Calu3 (cell line): Measurements from ENCODE around the gene HMX3. TPM values are rescaled to one million over a fixed set of nuclear protein-coding genes. Genes with fewer than 3 reads are reported as not detected.

Source experiments
- BruUV-seq: library from RNA; stranded (reverse); fragments of 400-500 nt; replicated peaks from 2 replicates; lab custom pipeline; 2021; lab: Mats Ljungman, UMichigan
- CTCF ChIA-PET: fragments of 300-600 bp; sonication (Branson Sonifier 250); formaldehyde crosslinking; loops from one replicate; lab custom pipeline; 2022; ENCODE audit warnings: antibody characterized with exemption; lab: Charles Lee
- DNase-seq: peaks from one replicate; pipeline ENCODE4 v3.0.0; 2022
- H3K27ac Mint-ChIP-seq: one replicate; pipeline ENCODE4 v1.8.0; 2022; ENCODE audit warnings: mixed read lengths; ENCODE audit not compliant: unreplicated experiment
- H3K27me3 Mint-ChIP-seq: one replicate; pipeline ENCODE4 v1.8.0; 2022; ENCODE audit warnings: mixed read lengths; ENCODE audit not compliant: unreplicated experiment
- H3K36me3 Mint-ChIP-seq: one replicate; pipeline ENCODE4 v1.8.0; 2022; ENCODE audit warnings: mild to moderate bottlenecking, moderate library complexity, mixed read lengths; ENCODE audit not compliant: insufficient read depth, unreplicated experiment
- H3K4me1 Mint-ChIP-seq: one replicate; pipeline ENCODE4 v1.8.0; 2022; ENCODE audit warnings: mild to moderate bottlenecking, low read depth, mixed read lengths; ENCODE audit not compliant: unreplicated experiment
- H3K4me3 Mint-ChIP-seq: one replicate; pipeline ENCODE4 v1.8.0; 2022; ENCODE audit warnings: mild to moderate bottlenecking, low read depth, moderate library complexity, mixed read lengths; ENCODE audit not compliant: unreplicated experiment
- H3K9me3 Mint-ChIP-seq: one replicate; pipeline ENCODE4 v1.8.0; 2022; ENCODE audit warnings: low read depth, mixed read lengths; ENCODE audit not compliant: unreplicated experiment
- intact Hi-C: fragments of 100-400 bp; cut with micrococcal nuclease; formaldehyde crosslinking; loops from one replicate; pipeline ENCODE4 v1.10.0; 2022; ENCODE audit not compliant: unreplicated experiment
- total RNA-seq: library from RNA; stranded (reverse); gene quantifications from 2 replicates; pipeline ENCODE4 v1.2.3, GENCODE V29; 2022
- TF ChIP-seq, protein P1 (sequence below): fragments of 200-600 bp; IDR thresholded peaks from one replicate; pipeline ENCODE4 v1.8.0; 2022; ENCODE audit warnings: antibody characterized with exemption; ENCODE audit not compliant: unreplicated experiment

The HMX3 gene
- total RNA-seq, 1 experiment from 2014 or later = not detected

GRCh38 chr10:123146894-123147634 lies 11.3 kb downstream of the HMX3 start:
- peaks cover 57% of the 10 kb centered on the region for H3K27me3 Mint-ChIP-seq
- BruUV-seq = no TSS peak
- H3K36me3 Mint-ChIP-seq = no peaks in the 10 kb centered on the region
- no peak overlapping the region for H3K4me3 Mint-ChIP-seq
- TF ChIP-seq, protein P1, sequence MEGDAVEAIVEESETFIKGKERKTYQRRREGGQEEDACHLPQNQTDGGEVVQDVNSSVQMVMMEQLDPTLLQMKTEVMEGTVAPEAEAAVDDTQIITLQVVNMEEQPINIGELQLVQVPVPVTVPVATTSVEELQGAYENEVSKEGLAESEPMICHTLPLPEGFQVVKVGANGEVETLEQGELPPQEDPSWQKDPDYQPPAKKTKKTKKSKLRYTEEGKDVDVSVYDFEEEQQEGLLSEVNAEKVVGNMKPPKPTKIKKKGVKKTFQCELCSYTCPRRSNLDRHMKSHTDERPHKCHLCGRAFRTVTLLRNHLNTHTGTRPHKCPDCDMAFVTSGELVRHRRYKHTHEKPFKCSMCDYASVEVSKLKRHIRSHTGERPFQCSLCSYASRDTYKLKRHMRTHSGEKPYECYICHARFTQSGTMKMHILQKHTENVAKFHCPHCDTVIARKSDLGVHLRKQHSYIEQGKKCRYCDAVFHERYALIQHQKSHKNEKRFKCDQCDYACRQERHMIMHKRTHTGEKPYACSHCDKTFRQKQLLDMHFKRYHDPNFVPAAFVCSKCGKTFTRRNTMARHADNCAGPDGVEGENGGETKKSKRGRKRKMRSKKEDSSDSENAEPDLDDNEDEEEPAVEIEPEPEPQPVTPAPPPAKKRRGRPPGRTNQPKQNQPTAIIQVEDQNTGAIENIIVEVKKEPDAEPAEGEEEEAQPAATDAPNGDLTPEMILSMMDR = no peak
- no peaks in the 10 kb centered on the region for H3K9me3 Mint-ChIP-seq
- DNase-seq = no peak
- intact Hi-C loops = no loop called here
- CTCF ChIA-PET = no interaction called here
- no peak overlapping the region for H3K27ac Mint-ChIP-seq
- no peaks in the 10 kb centered on the region for H3K4me1 Mint-ChIP-seq

DNA sequence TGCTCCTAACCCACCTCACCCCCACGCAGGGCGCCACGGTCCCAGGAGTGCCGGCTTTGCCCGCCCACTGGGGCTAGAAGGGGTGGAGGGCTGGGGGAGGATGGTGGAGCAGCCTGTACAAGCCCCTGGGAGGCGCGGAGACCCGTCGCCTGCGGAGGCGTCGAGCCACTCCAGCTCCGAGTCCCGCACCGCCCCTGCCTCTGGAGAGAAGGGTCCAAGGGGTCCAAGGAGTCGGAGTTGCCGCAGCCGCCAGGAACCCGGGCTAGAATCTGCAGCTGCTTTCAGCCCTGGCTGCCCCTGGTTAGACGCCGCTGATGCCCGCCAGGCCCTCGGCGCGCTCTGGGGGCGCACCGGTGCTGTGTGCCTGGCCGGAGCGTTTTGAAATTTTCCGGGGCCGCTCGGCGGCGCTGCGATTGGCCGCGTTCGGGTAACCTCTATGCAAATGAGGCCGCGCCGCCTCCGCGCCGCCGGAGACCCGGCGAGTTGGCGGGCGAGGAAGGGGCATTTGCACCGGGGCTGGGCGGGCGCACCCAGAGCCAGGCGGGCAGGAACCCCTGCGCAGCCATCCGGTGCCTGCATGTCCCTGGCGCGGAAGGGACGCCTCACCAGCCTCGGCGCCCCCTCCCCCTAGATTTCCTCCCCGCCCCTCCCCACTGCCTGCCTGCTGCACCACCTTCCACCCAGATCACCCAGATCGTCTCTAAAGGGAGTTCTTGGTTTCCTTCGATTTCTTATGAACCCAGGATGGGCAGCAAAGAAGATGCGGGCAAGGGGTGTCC lies 12.1 kb downstream of the HMX3 start, which contains the start of gene HMX2:
TSS of gene HMX2 (plus strand) at position 502 of the 779 bp plus-strand sequence. CDS start at position 745, 243 bp downstream.
- no peak for DNase-seq
- H3K36me3 Mint-ChIP-seq = no peaks in the 10 kb centered on the region
- CTCF ChIA-PET = no interaction called here
- no peaks in the 10 kb centered on the region for H3K4me1 Mint-ChIP-seq
- no peak within 1 kb of the TSS for H3K27ac Mint-ChIP-seq
- BruUV-seq = no TSS peak
- intact Hi-C loops = no loop called here
- no peaks in the 10 kb centered on the region for H3K9me3 Mint-ChIP-seq
- peak within 1 kb of the TSS; percentile 40 for H3K4me3 Mint-ChIP-seq
- TF ChIP-seq, protein P1 = no peak
- peaks cover 49% of the 10 kb centered on the region for H3K27me3 Mint-ChIP-seq

DNA sequence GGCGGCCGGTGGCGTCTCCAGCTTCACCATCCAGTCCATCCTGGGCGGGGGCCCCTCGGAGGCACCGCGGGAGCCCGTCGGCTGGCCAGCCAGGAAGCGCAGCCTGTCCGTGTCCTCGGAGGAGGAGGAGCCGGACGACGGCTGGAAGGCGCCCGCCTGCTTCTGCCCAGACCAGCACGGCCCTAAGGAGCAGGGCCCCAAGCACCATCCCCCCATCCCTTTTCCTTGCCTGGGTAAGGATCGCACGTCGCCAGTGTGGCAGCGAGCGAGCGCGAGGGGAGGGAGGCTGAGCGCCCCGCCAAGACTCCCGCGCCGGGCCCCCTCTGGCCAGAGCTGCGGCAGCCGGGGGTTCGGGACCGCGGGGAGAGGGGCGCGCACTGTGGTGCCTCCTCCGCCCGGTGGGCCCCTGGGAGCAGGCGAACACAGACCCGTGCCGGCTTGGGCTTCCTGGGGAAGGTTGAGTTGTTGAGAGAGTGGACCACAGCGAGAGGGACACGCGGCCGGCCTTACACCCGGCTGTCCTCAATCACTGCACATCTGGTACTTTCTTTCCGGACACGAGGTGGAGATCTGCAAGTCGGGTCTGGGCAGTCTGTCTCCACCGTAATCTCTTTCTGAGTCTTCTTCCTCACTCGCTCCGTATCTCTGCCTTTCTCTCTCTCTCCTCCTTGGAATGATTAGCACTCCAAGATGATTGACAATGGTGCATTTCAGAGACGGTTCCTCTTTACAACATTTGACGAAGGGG lies 12.8 kb downstream of the HMX3 start:
- no peaks in the 10 kb centered on the region for H3K36me3 Mint-ChIP-seq
- H3K27ac Mint-ChIP-seq = no peak overlapping the region
- no TSS peak for BruUV-seq
- no peaks in the 10 kb centered on the region for H3K9me3 Mint-ChIP-seq
- H3K27me3 Mint-ChIP-seq = peaks cover 42% of the 10 kb centered on the region
- no peaks in the 10 kb centered on the region for H3K4me1 Mint-ChIP-seq
- TF ChIP-seq, protein P1 = no peak
- CTCF ChIA-PET = interaction anchor here (0.6 kb wide), 1 partner anchor 107 kb away, joined by 3 read pairs; no protein-coding TSS in a partner anchor
- H3K4me3 Mint-ChIP-seq = peak overlapping the region; percentile 40
- DNase-seq = no peak
- intact Hi-C loops = no loop called here

DNA sequence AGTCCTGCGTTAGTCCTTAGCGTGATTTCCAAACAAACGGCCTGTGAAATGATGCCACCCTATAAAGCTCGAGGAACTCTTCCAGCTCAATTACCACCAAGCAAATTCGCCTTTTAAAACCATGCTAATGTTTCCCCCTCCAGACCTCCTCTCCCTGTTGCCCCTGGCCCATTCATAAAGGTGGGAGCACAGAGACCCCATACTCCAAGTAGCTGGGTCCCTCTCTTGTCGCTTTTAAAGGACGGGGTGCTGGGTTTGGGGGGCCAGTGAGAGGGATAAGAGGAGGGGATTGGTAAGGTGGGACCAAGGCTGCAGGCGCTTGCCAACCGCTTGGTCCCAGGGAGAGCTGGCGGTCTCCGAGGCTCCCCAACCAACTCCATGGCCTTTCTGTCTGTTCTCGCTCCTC lies 13.4 kb downstream of the HMX3 start:
- H3K4me3 Mint-ChIP-seq = peak overlapping the region; percentile 40

More for the DNA sequence above, 13.4 kb downstream of the HMX3 start:
- Mint-ChIP-seq H3K27ac (no peak overlapping the region), H3K4me1 (no peaks in the 10 kb centered on the region), H3K9me3 (no peaks in the 10 kb centered on the region), H3K36me3 (peaks cover 5% of the 10 kb centered on the region), H3K27me3 (peaks cover 38% of the 10 kb centered on the region)
- CTCF ChIA-PET = interaction anchor here (0.6 kb wide), 1 partner anchor 108 kb away, joined by 3 read pairs; no protein-coding TSS in a partner anchor
- intact Hi-C loops = no loop called here
- no peak for DNase-seq
- BruUV-seq = no TSS peak
- TF ChIP-seq, protein P1 = no peak
